Measurements from ENCODE around the gene U2AF2. TPM values are rescaled to one million over a fixed set of nuclear protein-coding genes. Genes with fewer than 3 reads are reported as not detected.

The U2AF2 gene
- total and polyA plus RNA-seq, 2 of the 8 experiments (the other 6 are each of a cell fraction or from before 2014, with no cell fraction given): 162 to 252 TPM

DNA sequence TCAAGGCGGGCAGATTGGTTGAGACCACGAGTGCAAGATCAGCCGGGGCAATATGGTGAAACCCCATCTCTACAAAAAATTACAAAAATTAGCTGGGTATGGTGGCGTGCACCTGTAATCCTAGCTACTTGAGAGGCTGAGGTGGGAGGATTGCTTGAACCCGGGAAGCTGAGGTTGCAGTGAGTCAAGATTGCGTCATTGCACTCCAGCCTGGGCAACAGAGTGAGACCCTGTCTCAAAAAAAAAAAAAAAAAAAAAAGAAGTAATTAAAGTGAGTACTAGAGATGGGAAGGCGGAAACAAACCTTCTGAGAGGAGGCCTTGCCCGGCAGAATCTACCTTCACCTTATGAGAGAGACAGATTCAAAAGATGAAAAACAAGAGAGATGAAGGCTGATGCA lies 68.7 kb downstream of the U2AF2 start:
- Histone ChIP-seq H3K4ac (replicated peaks; ENCODE audit: insufficient read length, low read depth, low read length) (no peak overlapping the region), H3K36me3 (ENCODE audit: control insufficient read depth in 2 of 4, insufficient read depth in 4 of 4, low read length in 3 of 4) (no peaks in the 10 kb centered on the region), H3K18ac (ENCODE audit: extremely low read depth, low read length) (no peak overlapping the region), H3K14ac (ENCODE audit: insufficient read length) (no peak overlapping the region), H2BK5ac (ENCODE audit: low read depth, low read length) (no peak overlapping the region), H2BK20ac (ENCODE audit: low read length) (no peak overlapping the region), H2BK120ac (replicated peaks; ENCODE audit: low read depth, low read length) (no peak overlapping the region), H3K9me3 (ENCODE audit: insufficient read depth in 2 of 2, low read depth in 1 of 2, low read length in 1 of 2) (peaks cover 36 to 84% of the 10 kb centered on the region in 2 experiments), H2BK12ac (ENCODE audit: low read depth, low read length) (no peak overlapping the region), H3K23ac (ENCODE audit: insufficient read length) (no peak overlapping the region), H4K91ac (replicated peaks; ENCODE audit: insufficient read length, low read length) (no peak overlapping the region), H3K27ac (ENCODE audit: low read depth, low read length) (no peak overlapping the region), H2AFZ (ENCODE audit: low read length) (no peak overlapping the region), H4K5ac (ENCODE audit: insufficient read length, low read depth, low read length) (no peak overlapping the region), H3K27me3 (replicated peaks in 1 of 4; ENCODE audit: control insufficient read depth in 3 of 4, extremely low read depth in 1 of 4, insufficient read depth in 3 of 4, low read length in 3 of 4) (no peaks in the 10 kb centered on the region), H3K56ac (replicated peaks; ENCODE audit: insufficient read length, low read depth, low read length) (no peak overlapping the region), H3K9ac (replicated peaks in 1 of 4; ENCODE audit: extremely low read depth in 1 of 4, low read depth in 3 of 4, low read length in 3 of 4) (no peak overlapping the region), H3K23me2 (ENCODE audit: low read depth, low read length) (no peaks in the 10 kb centered on the region), H3K79me2 (ENCODE audit: control insufficient read depth in 1 of 2, insufficient read depth in 2 of 2, low read length in 2 of 2) (no peaks in the 10 kb centered on the region), H4K8ac (ENCODE audit: extremely low read depth, insufficient read depth, low read length) (no peak overlapping the region), H3K4me3 (ENCODE audit: extremely low read depth in 1 of 4, insufficient read depth in 2 of 4, low read depth in 3 of 4, low read length in 4 of 4) (no peak overlapping the region), H2AK5ac (ENCODE audit: low read depth, low read length) (no peak overlapping the region), H3K4me2 (ENCODE audit: insufficient read depth in 1 of 2, low read depth in 2 of 2, low read length in 2 of 2) (no peak overlapping the region), H3K79me1 (ENCODE audit: low read depth, low read length) (no peaks in the 10 kb centered on the region), H2BK15ac (ENCODE audit: low read length) (no peak overlapping the region), H4K20me1 (replicated peaks in 1 of 2; ENCODE audit: control insufficient read depth in 1 of 2, insufficient read depth in 2 of 2, low read length in 2 of 2) (no peaks in the 10 kb centered on the region), H3K4me1 (replicated peaks in 1 of 4; ENCODE audit: control insufficient read depth in 3 of 4, insufficient read depth in 4 of 4, low read length in 3 of 4) (no peaks in the 10 kb centered on the region)
- no peak for DNase-seq (ENCODE audit: low read depth in 1 of 2, low spot score in 2 of 2)
- 80% methylated on average over 6 of the region's 8 CpGs; no CpG with 5 or more reads in 1 of the 2 experiments for WGBS, 2 experiments (ENCODE audit: extremely low coverage in 1 of 2, insufficient coverage in 1 of 2, insufficient read length in 1 of 2, insufficient replicate concordance in 2 of 2, low coverage in 1 of 2, low lambda C conversion rate in 2 of 2, missing lambda C conversion rate in 1 of 2)
- POLR2A ChIA-PET (ENCODE audit: partially characterized antibody): no interaction called here
- FAIRE-seq: no peak
- CTCF ChIA-PET (ENCODE audit: partially characterized antibody): no interaction called here
- TF ChIP-seq BCL11A (IDR thresholded peaks at IDR 0.05; ENCODE audit: low read depth in 2 of 2, low read length in 2 of 2): no peak
- TF ChIP-seq NRF1 (IDR thresholded peaks at IDR 0.05; ENCODE audit: low read depth, low read length): no peak
- no peak for TF ChIP-seq FOSL1 (IDR thresholded peaks at IDR 0.05; ENCODE audit: insufficient read depth, low read depth, low read length)
- TF ChIP-seq CBX5 (IDR thresholded peaks at IDR 0.05; ENCODE audit: low read depth, low read length): no peak
- no peak for TF ChIP-seq GTF2F1 (IDR thresholded peaks at IDR 0.05; ENCODE audit: borderline replicate concordance, low read depth, low read length)

Data from H1 (cell line).